ENCODE results near the gene LUC7L3.

The LUC7L3 gene

DNA sequence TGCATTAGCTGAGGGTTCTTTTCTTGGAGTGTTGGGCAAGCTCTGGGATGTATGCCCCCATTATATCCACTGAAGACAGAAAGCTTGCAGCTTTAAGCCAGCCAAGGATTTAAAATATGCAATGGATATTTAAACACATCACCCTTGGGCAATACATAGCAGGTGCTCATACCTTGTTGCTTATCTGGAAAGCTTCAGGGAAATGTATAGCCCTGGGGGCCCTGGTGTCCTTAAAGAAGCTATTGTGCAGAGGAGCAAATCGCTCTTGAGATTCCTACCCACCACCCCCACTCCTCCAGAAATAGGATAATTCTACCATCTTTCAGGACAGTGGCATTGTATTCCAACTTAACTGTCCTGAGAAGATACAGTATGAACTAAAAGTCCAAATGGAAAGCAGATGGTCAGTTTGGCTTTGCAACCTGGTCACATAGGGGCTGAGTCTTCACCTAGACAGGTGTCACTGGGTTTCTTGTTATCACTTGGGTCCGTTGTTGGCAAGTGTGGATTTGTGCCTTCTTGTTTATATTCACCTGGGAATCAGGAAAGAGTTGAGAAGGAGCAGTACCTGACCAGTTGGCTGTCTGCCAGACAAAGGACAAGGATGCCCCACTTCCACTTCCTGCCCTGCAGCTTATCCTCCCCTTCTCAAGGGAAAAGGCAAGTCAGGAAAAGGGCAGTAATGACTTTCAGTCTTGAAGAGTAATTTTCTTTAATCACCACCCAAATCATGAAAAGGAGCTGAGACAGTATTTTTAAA lies 44.5 kb downstream of the LUC7L3 start:
- no peak for DNase-seq

DNA sequence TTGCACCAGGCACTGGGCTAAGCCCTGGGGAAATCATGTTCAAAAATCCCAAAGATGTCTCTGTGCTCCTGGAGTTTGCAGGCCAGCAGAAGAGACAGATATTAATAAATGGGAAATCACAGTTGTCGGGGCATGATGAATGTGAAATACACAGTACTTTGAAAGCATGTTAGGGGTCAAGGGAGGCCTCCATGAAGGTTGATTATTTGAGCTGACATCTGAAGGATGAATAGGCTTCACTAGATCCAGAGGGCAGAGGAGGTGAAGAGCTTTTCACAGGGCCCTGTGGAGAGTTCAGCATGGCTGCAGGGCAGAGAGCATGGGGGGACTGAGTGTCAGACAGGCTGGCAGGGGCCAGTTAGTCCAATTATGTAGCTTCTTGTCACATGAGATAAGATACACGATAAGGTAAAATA lies 45.3 kb downstream of the LUC7L3 start:
- no peak for DNase-seq

DNA sequence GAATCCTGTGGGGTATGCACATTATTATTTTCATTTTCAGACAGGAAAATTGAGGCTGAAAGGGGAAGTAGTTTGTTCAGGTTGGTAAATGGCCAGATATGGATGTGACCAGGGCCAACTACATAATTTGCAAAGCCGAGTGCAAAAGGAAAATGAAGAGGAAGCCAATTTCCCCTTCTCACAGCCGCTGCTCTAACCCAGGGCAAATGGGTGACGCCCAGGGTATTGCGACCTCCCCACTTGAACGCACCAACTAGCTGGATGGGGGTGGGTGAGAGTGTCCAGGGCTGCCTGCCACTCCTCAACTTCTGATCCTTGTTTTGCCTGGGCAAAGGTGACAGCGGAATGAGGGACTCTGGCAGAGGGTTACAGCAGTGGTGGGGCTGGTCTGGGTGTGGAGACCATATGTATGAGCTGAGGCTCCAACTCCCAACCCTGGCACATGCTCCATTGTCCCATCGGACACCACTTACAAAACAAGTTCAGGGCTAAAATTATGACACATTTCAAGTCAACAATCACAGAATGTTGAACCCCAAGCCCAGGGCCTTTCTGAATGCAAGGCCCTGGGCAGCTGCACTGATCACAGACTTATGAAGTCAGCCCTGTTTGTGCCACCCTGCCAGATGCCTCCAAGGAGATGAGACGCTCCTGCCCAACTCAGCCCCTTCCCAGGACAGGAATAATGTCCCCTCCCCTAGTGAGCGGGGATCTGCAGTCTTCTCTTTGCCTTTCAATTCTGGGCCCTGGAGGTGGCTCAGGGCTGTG lies 46.2 kb downstream of the LUC7L3 start:
- DNase-seq: no peak

DNA sequence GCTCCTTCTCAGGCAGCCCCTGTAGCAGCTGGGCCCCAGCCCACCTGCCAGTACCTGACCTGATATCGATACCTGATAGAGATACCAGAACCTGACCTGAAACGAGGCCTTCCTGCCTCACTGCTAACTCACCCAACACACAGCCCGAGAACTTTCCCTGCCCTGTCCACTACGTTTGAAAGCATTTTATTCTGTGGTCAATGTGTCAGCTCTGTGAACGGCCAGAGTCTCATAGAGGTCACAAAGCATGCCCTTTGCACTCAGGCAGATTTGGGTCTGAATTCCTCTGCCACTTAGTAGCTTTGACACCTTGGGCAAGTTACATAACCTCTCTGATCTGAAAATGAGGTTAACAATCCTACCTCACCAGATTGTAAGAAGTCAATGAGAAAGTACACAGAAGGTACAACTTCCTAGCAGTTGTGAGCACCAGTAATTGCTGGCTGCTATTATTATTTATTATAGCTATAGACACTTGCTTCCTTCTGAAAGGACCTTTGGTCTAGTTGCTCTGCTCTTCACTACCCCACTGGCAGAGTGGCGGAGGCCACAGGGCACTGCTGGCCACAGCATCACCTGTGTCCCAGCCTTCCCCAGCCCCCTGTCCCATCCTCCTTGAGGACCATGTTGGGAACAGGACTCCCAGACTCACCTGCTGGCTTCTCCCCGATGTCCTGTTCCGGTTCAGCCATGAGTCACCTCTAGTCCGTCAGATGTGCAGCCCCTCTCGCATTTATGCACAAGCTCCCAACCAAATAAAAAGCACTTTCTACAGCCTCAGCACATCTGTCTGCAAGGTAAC lies 47.0 kb downstream of the LUC7L3 start:
- no peak for DNase-seq

DNA sequence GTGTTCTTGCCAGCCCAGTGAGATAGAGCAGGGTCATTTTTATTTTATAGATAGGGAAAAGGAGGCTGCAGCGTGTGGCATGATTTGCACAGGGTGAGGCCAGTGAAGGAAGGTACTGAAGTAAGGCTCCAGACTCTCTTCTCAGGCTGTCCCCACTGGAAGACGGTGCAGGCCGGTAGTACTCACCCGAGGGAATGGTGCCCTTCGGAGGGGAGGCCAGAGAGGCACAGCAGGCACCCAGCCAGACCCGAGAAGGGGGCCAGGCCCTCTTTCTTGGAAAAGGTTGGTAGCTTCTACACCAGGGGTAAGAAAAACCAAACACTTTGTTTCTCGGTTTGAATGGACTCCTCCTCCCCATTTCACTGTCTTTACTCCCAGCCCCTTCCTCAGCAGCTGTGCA lies 47.6 kb downstream of the LUC7L3 start:
- no peak for DNase-seq

DNA sequence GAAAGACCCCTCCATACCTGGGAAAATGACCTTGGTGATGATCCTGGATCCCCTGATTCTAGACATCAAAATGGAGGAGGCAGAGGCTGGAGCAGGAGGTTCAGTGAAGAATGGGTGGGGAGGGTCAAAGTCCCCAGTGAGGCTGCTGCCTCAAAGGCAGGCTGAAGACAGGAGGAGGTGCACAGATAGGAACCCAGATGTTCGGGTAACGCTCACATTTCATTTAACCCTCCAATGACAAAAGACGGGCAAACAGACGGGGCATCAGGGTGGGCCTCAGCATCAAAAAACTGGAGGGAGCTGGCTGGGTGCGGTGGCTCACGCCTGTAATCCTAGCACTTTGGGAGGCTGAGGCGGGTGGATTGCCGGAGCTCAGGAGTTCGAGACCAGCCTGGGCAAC lies 48.0 kb downstream of the LUC7L3 start, which contains the start of gene ANKRD40CL:
Gene ANKRD40CL (minus strand): TSS at position 73 of the 400 bp plus-strand sequence. CDS start 605 bp downstream, outside the sequence.
- no peak for DNase-seq

DNA sequence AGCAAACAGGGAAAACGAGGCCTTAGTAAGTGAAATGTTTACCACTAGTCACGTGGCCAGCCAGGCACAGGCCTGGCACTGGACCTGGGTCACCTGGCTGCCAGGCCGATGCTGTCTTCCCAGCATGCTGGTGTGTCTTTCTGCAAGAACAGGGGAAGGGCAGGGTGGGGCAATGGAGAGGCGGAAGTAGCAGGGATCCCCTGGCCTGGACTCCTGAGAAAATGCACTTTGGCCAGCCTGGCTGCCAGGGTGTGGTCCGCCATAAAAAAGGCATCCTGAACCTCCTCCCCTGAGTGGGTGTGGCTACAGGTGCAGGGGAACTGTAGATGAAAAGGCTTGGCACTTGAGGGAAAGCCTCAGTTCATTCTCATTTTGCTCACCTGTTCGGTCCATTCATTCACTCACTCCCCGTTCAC lies 49.0 kb downstream of the LUC7L3 start:
- no peak for DNase-seq

DNA sequence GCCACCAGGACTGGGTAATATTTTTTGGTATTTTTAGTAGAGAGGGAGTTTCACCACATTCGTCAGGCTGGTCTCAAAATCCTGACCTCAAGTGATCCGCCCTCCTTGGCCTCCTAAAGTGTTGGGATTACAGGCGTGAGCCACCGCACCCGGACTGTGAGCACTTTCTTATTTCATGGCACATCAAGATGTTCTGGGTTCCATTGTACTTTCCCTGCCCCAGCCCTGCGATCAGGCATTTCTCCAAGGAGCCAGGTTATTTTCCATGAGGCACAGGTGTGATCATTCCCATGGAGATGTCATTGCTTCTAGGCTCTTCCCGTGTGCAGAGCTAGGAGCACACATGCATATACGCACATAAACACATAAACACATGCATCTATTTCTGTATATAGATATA lies 50.5 kb downstream of the LUC7L3 start:
- no peak for DNase-seq

DNA sequence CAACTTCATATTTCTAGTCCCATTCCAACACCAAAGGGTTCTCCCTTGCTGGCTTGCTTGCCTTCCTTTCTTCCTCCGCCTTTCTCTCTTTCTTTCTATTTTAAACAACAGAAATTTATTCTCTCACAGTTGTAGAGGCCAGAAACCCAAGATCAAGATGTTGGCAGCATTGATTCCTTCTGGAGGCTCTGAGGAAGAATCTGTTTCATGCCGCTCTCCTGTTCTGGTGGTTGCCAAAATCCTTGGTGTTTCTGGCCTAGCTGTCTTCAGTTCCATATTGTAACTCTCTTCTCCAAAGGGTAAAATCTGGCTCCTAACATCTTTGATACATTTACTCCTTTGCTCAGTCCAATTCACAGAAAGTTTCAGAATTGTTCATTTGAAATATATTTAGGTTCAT lies 50.9 kb downstream of the LUC7L3 start:
- DNase-seq: no peak

DNA sequence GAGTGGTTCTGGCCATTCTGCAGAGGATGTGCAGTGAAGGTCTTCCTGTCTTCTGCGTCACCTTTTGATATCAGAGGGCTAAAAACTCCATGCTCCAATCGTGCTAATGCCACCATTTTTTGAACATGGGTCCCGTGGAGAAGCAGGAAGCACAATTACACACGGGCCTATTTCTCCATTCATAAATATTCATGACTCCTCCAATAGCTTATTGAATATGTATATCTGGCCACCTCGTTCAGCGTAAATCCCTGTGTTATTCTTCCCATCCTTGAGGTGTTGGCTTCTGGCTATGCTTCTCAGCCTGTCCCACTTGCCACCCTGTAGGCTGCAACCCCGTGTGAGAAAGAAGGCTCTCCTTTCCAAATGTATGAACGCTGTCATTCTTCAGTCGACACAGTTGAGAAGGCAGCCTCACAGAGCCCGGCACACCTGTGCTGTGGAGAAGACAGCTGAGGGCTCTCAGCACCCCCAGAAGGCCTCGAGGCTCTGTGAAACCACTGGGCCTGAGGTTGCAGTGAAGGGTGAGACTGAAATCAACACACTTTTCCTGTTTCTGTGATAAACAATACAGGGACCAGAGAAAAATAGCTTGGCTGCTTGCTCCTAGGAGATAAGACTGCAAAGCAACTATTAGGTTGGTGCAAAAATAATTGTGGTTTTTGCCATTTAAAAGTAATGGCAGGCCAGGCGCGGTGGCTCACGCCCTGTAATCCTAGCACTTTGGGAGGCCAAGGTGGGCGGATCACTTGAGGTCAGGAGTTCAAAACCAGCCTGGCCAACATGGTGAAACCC lies 52.8 kb downstream of the LUC7L3 start:
- DNase-seq: no peak

DNA sequence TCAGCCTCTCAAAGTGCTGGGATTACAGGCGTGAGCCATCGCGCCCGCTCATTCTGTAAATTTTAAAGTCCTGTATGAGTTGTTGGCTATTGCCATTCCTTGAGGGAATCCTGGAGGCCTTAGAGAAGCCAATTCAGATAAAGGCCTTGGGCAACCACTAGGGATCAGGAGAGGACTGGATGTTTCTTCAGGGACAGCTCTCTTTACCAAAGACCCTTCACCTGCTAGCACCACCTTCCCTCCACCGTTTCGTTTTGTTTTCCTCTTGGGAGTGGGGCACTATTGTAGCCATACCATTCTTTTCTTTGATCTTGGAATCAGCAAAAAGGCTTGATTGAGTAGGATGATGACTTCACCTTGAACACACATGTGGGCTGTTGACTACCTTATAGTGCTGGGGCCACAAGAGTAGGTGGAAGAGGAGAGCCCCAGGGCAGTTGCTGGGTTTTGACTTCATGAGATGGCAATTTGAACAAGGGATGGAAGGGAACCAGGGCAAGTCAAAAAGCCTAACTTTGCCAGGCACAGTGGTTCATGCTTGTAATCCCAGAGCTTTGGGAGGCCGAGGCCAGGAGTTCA lies 54.9 kb downstream of the LUC7L3 start:
- no peak for DNase-seq

DNA sequence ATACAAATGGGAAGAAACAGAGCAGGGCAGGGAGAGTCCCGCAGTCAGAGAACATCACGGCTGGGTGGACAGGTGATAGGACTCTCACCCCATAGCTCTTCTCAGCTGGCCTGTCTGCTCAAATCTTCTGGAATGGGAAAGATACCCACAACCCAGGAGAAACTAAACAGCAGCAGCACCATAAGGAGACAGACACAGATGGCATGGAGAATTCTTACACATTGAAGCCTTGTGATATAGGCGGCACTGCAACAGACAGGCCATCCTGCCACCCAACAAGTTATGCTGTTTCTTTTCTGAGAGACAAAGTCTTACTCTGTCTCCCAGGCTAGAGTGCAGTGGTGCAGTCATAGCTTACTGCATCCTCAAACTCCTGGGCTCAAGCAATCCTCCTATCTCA lies 56.5 kb downstream of the LUC7L3 start:
- DNase-seq: no peak

DNA sequence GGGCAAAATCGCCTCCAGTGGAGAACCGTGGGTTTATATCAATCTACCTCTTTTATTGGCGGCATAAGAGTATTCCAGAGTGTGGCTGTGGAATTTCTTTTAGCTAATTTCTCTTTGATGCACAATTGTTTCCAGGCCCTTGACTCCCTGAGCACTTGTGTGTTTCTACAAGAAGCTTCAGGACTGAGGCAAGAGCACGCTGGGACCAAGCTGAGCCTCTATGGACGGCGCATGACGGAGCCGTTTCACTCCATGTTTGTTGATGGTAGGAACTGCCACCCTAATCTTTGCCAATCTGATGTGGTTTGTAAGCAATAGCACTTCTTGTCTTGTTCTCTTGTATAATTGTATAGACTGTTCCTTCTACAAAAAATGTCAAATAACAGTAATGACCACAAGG lies 59.1 kb downstream of the LUC7L3 start:
- DNase-seq: no peak

DNA sequence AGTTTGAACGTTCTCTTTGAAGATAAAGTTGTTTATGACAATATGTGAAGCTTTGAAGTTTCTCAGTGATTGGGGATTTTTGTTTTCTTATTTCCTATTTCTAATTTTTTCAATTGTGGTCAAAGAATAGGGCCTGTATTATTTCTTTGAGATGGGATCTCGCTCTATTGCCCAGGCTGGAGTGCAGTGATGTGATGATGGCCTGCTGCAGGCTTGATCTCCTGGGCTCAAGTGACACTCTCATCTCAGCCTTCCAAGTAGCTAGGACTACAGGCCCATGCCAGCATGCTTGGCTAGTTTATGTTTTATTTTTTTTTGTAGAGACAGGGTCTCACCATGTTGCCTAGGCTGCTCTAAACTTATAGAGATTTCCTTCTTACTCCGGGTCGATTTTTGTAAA lies 59.6 kb downstream of the LUC7L3 start:
- DNase-seq: no peak

DNA sequence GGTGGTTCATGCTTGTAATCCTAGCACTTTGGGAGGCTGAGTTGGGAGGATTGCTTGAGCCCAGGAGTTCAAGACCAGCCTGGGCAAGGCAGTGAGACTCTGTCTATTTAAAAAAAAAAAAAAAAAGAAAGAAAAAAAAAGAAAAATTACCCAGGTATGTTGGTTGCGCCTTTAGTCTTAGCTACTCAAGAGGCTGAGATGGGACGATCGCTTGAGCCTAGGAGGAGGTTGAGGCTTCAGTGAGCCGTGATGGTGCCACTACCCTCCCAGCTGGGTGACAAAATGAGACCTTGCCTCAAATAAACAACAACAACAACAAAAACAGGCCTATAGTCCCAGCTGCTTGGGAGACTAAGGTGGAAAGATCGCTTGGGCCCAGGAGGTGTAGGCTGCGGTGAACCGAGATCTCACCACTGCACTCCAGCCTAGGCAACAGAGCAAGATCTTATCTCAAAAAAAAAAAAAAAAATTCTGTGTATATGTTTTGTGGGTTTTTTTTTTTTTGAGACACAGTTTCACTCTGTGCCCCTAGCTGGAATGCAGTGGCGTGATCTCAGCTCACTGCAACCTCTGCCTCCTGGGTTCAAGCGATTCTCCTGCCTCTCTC lies 60.4 kb downstream of the LUC7L3 start:
- no peak for DNase-seq

DNA sequence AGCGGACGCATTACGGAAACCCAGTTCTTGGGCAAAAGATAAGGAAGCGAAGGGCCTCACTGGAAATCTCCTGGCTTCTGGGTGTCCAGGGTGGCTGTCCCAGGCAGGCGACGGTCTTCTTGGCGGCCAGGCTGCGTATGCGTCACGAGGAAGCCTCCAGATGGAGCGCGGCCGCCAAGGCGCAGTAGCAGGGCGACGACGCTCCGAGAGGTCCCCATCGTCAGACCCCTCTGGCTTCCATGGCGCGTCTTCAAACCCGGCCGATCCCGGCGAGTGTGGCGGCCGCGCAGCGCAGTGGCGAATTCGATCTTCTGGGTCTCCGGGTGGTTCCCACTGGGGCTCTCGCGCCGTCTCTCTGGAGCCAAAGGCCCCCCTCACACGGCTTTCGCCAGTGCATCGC lies 61.8 kb downstream of the LUC7L3 start:
- no peak for DNase-seq

DNA sequence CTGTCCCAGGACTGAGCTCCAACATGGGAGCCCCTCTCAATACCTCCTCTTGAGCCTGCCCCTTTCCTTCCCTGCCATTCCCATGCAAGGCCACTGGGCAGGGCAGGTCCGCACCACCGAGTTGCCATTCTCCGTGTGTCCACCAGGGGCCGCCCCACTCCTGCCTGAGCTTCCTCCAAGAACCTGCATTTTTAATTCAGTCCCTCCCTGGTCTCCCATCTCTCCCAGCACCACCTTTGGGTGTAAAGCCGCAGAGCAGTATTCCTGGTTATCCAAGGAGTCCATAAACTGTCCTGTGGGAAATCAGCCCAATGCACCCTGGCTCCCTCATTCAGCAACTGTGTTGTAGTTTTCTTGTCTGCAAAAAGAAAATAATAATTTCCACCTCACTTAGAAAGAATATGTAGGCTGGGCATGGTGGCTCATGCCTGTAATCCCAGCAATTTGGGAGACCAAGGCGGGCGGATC lies 63.8 kb downstream of the LUC7L3 start:
- DNase-seq: peak; percentile 76

DNA sequence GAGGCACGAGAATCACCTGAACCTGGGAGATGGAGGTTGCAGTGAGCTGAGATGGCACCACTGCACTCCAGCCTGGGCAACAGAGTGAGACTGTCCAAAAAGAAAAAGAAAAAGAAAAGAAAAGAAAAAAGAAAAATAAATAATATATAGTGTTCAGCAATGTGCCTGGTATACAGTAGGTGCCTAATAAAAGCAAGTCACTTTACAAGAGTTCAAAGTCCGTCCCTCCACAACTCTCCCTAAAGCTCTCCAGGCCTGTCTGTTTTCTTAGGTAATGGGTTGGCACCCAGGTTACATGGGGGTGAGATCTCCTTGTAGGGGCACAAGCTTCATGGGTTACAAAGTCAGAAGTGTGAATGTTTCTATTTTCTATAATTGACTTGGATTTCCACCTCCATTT lies 64.5 kb downstream of the LUC7L3 start:
- no peak for DNase-seq

DNA sequence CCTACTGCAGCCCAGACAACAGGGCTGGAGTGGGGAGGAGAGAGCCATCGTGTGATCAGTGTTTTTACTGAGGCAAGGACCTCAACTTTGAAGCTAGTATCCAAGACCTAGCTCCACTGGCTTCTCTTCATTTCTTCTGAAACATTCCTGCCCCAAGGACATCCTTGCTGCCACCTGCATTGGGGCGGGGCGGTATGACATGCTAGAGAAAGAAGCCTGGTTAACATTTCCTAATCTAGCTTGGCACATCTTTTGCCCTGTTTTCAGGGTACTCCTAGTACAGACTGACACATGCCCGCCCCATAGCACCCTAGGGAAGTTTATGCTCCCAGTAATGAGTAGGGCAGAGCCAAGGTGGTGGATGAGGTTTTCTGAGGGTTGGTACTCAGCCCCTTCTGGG lies 65.7 kb downstream of the LUC7L3 start:
- DNase-seq: no peak

DNA sequence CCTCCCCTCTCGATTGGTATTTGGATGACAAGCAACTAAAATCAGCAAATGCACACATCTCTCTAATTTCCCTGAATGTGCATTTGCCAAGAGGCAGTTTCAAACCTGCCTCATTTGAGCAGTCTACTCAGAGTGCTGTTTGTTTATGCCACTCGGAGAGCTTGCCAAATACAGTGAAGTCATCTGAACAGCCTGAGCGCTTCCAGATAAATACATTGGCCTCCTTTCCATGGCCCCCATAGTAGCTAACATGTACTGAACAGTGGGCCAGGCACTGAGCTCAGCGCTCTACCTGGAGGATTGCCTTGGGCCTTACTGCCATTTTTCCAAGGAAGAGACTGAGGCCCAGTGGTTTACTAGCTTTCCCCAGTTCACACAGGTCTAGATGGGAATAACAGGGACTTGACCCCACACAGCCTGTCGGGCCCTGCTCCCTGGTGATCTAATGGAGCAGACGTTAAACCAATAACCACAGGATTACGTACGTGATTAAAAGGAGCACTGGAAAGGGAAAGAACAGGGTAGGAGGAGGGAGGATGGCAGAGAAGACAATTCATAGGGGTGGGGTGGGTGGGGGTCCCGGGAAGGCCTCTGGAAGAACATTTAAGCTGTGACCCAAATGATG lies 66.7 kb downstream of the LUC7L3 start:
- DNase-seq: no peak

DNA sequence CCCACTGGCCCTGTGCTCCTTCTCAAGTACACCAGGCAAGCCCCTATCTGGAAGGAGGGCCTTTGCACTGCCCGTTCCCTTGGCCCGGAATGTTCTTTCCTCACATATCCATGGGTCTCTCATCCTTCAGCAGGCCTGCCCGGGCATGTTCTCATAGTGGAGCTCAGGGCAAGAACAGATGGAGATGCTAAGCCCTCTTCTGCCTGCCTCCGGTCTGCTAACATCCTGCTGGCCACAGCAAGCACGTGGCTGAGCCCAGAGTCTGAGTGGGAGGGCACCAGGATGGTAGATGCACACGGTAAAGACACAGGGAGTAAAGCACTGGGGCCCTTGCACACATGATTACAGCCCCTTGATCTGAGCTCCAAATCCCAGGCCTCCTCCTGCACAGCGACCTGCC lies 67.7 kb downstream of the LUC7L3 start:
- no peak for DNase-seq

Measured in activated naive CD4-positive, alpha-beta T cell treated with anti-CD3 and anti-CD28 coated beads, Interleukin-2, amount 50 U/mL, for 16 hours (primary cell).